Neuronal stem cell (in vitro differentiated cells): ENCODE measurements around the gene PLIN5.
A peak's percentile ranks its signal among the peaks of the same experiment; 100 is the strongest.

Source experiments
- DNase-seq: peaks from one replicate; pipeline ENCODE4 v3.0.0-alpha.2; 2013; ENCODE audit warnings: low spot score
- H2AFZ ChIP-seq: one replicate; pipeline ENCODE4 v1.6.1; 2013; ENCODE audit warnings: mild to moderate bottlenecking, low read length, inconsistent platforms
- H2AK5ac ChIP-seq: 2 replicates; pipeline ENCODE4 v1.6.1; 2013; ENCODE audit warnings: low read depth, mild to moderate bottlenecking, inconsistent platforms, low read length, moderate library complexity, mixed read lengths
- H2BK120ac ChIP-seq: 2 replicates; pipeline ENCODE4 v1.6.1; 2013; ENCODE audit warnings: low read depth, mild to moderate bottlenecking, inconsistent platforms, low read length, moderate library complexity, mixed read lengths
- H2BK12ac ChIP-seq: one replicate; pipeline ENCODE4 v1.6.1; 2013; ENCODE audit warnings: low read length, inconsistent platforms
- H2BK15ac ChIP-seq: 2 replicates; pipeline ENCODE4 v1.6.1; 2013; ENCODE audit warnings: mild to moderate bottlenecking, low read length, inconsistent platforms, mixed read lengths
- H2BK5ac ChIP-seq: one replicate; pipeline ENCODE4 v1.6.1; 2013; ENCODE audit warnings: inconsistent platforms, mild to moderate bottlenecking, low read length, moderate library complexity
- H3K14ac ChIP-seq: one replicate; pipeline ENCODE4 v1.6.1; 2013; ENCODE audit warnings: low read length, inconsistent platforms
- H3K18ac ChIP-seq: 2 replicates; pipeline ENCODE4 v1.6.1; 2013; ENCODE audit warnings: low read length, inconsistent platforms
- H3K23ac ChIP-seq: 2 replicates; pipeline ENCODE4 v1.6.1; 2013; ENCODE audit warnings: low read depth, mild to moderate bottlenecking, mixed read lengths, low read length, inconsistent platforms; ENCODE audit not compliant: poor library complexity
- H3K27ac ChIP-seq: replicated peaks from 3 replicates; pipeline ENCODE4 v1.5.1; 2013; ENCODE audit warnings: low read length, inconsistent platforms
- H3K27me3 ChIP-seq, 3 experiments: 2 replicates each; pipeline ENCODE4 v1.6.1; 2013; ENCODE audit warnings: low read length in 3 of 3, mild to moderate bottlenecking in 2 of 3, inconsistent platforms in 1 of 3, low read depth in 1 of 3, mixed read lengths in 1 of 3, moderate library complexity in 1 of 3; ENCODE audit not compliant: control insufficient read depth in 3 of 3, insufficient read depth in 3 of 3
- H3K36me3 ChIP-seq, 2 donors: replicated peaks in 1 of 2; 2 replicates each; pipeline ENCODE4 v1.6.1; 2013; ENCODE audit warnings: low read length in 2 of 2; ENCODE audit not compliant: control insufficient read depth in 2 of 2, insufficient read depth in 2 of 2
- H3K4ac ChIP-seq: 2 replicates; pipeline ENCODE4 v1.6.1; 2013; ENCODE audit warnings: inconsistent platforms, mild to moderate bottlenecking, low read length, moderate library complexity
- H3K4me1 ChIP-seq, 2 donors: 1 replicate in 1 of 2; 2 replicates in 1 of 2; pipeline ENCODE4 v1.6.1; 2013; ENCODE audit warnings: low read length in 2 of 2, low read depth in 1 of 2; ENCODE audit not compliant: control insufficient read depth in 2 of 2, insufficient read depth in 1 of 2
- H3K4me2 ChIP-seq: one replicate; pipeline ENCODE4 v1.6.1; 2013; ENCODE audit warnings: mild to moderate bottlenecking, low read length, inconsistent platforms; ENCODE audit not compliant: insufficient read depth, poor library complexity, severe bottlenecking
- H3K4me3 ChIP-seq, 2 donors: 2 replicates each; pipeline ENCODE4 v1.5.1; 2013; ENCODE audit warnings: low read length in 2 of 2, mild to moderate bottlenecking in 2 of 2, inconsistent platforms in 1 of 2, moderate library complexity in 1 of 2
- H3K79me1 ChIP-seq: one replicate; pipeline ENCODE4 v1.6.1; 2013; ENCODE audit warnings: low read depth, mild to moderate bottlenecking, inconsistent platforms, low read length, moderate library complexity
- H3K9ac ChIP-seq: one replicate; pipeline ENCODE4 v1.6.1; 2013; ENCODE audit warnings: mild to moderate bottlenecking, low read depth, low read length, inconsistent platforms; ENCODE audit not compliant: poor library complexity
- H3K9me3 ChIP-seq, 2 donors: replicated peaks in 1 of 2; 2 replicates each; pipeline versions ENCODE3 to v1.6.1; 2013; ENCODE audit warnings: low read length in 2 of 2, mild to moderate bottlenecking in 2 of 2, inconsistent platforms in 1 of 2, low read depth in 1 of 2, mixed read lengths in 1 of 2, moderate library complexity in 1 of 2; ENCODE audit not compliant: control insufficient read depth in 2 of 2, insufficient read depth in 1 of 2
- H4K8ac ChIP-seq: one replicate; pipeline ENCODE4 v1.6.1; 2013; ENCODE audit warnings: low read depth, mild to moderate bottlenecking, inconsistent platforms, low read length, moderate library complexity
- H4K91ac ChIP-seq: one replicate; pipeline ENCODE4 v1.6.1; 2013; ENCODE audit warnings: low read length, low read depth, mild to moderate bottlenecking, inconsistent platforms; ENCODE audit not compliant: poor library complexity
- WGBS, 2 donors: extraction: QIAGEN DNeasy Blood & Tissue Kit; methylation state at CpG; one replicate each; pipeline ENCODE4 v1.1.7; 2013; ENCODE audit warnings: missing lambda C conversion rate in 2 of 2, mixed read lengths in 1 of 2; ENCODE audit not compliant: insufficient read length in 2 of 2, insufficient replicate concordance in 1 of 2; ENCODE audit errors: extremely low coverage in 2 of 2; 5-methylcytosine and 5-hydroxymethylcytosine counted together

PLIN5 gene

GRCh38 chr19:4536798-4537197, 1.8 kb upstream of the PLIN5 start:
- Histone ChIP-seq H3K4me2 (no peak overlapping the region), H3K4me1 (peaks cover 8 to 13% of the 10 kb centered on the region in 2 donors), H3K23ac (no peak overlapping the region), H2BK5ac (no peak overlapping the region), H2AFZ (no peak overlapping the region), H3K36me3 (no peaks in the 10 kb centered on the region), H4K8ac (no peak overlapping the region), H2BK15ac (no peak overlapping the region), H3K9me3 (peaks cover 0 to 3% of the 10 kb centered on the region in 2 donors), H3K27me3 (peaks cover 0 to 7% (median 5%) of the 10 kb centered on the region in 3 experiments), H3K18ac (no peak overlapping the region), H3K4ac (no peak overlapping the region), H4K91ac (no peak overlapping the region), H3K14ac (no peak overlapping the region), H3K4me3 (no peak overlapping the region), H2BK120ac (no peak overlapping the region), H3K79me1 (no peaks in the 10 kb centered on the region), H2BK12ac (no peak overlapping the region), H3K9ac (no peak overlapping the region), H3K27ac (no peak overlapping the region), H2AK5ac (no peak overlapping the region)
- no CpG with 5 or more reads among the region's 5 CpGs for WGBS, 2 donors
- DNase-seq: no peak

- H2AFZ ChIP-seq: no peak overlapping the region
These were observed 1.1 kb downstream of the PLIN5 start for GRCh38 chr19:4533835-4534424.

GRCh38 chr19:4533334-4533733, 1.7 kb downstream of the PLIN5 start:
- no peak for DNase-seq
- H3K4me2 ChIP-seq: no peak overlapping the region
- H3K18ac ChIP-seq: no peak overlapping the region
- H3K14ac ChIP-seq: no peak overlapping the region
- no peak overlapping the region for H3K4me3 ChIP-seq
- H3K36me3 ChIP-seq: no peaks in the 10 kb centered on the region
- no peak overlapping the region for H2BK5ac ChIP-seq
- peak overlapping the region; percentile 37 for H2BK15ac ChIP-seq
- no peak overlapping the region for H2BK120ac ChIP-seq
- peaks cover 3% of the 10 kb centered on the region for H3K79me1 ChIP-seq
- H3K9ac ChIP-seq: no peak overlapping the region
- no peak overlapping the region for H4K91ac ChIP-seq
- H2AFZ ChIP-seq: no peak overlapping the region
- no peak overlapping the region for H3K23ac ChIP-seq
- no peak overlapping the region for H3K27ac ChIP-seq
- no peak overlapping the region for H3K4ac ChIP-seq
- no peaks in the 10 kb centered on the region for H3K9me3 ChIP-seq
- peaks cover 8 to 13% of the 10 kb centered on the region in 2 donors for H3K4me1 ChIP-seq
- peaks cover 0 to 13% (median 4%) of the 10 kb centered on the region in 3 experiments for H3K27me3 ChIP-seq
- H2BK12ac ChIP-seq: no peak overlapping the region
- no peak overlapping the region for H2AK5ac ChIP-seq
- H4K8ac ChIP-seq: no peak overlapping the region
- WGBS, 2 donors: no CpG with 5 or more reads among the region's 9 CpGs

More at GRCh38 chr19:4533835-4534424, 1.1 kb downstream of the PLIN5 start:
- H4K8ac ChIP-seq: no peak overlapping the region
- no peaks in the 10 kb centered on the region for H3K36me3 ChIP-seq
- H3K4me3 ChIP-seq: no peak overlapping the region
- no peak overlapping the region for H2BK120ac ChIP-seq
- no peaks in the 10 kb centered on the region for H3K9me3 ChIP-seq
- H3K14ac ChIP-seq: no peak overlapping the region
- no peak overlapping the region for H2BK5ac ChIP-seq
- H3K79me1 ChIP-seq: peaks cover 3% of the 10 kb centered on the region
- no peak overlapping the region for H2BK15ac ChIP-seq
- no peak overlapping the region for H2BK12ac ChIP-seq
- no peak overlapping the region for H3K4me2 ChIP-seq
- H3K9ac ChIP-seq: no peak overlapping the region
- no peak overlapping the region for H4K91ac ChIP-seq
- no CpG with 5 or more reads among the region's 9 CpGs for WGBS, 2 donors
- peaks cover 8 to 13% of the 10 kb centered on the region in 2 donors for H3K4me1 ChIP-seq
- peak overlapping the region; percentile 2 for H2AK5ac ChIP-seq
- no peak overlapping the region for H3K23ac ChIP-seq
- peaks cover 0 to 13% (median 7%) of the 10 kb centered on the region in 3 experiments for H3K27me3 ChIP-seq
- peak overlapping the region; percentile 67 for H3K18ac ChIP-seq
- H3K4ac ChIP-seq: no peak overlapping the region
- no peak overlapping the region for H3K27ac ChIP-seq
- DNase-seq: no peak

GRCh38 chr19:4531562-4532165, 3.4 kb downstream of the PLIN5 start:
- peak overlapping the region; percentile 71 for H3K18ac ChIP-seq
- no CpG with 5 or more reads among the region's 28 CpGs for WGBS, 2 donors
- DNase-seq: no peak

More at GRCh38 chr19:4531562-4532165, 3.4 kb downstream of the PLIN5 start:
- Histone ChIP-seq H3K4me3 (no peak overlapping the region), H4K91ac (no peak overlapping the region), H2AK5ac (peak overlapping the region; percentile 84), H3K79me1 (peaks cover 3% of the 10 kb centered on the region), H3K4ac (no peak overlapping the region), H2AFZ (no peak overlapping the region), H4K8ac (no peak overlapping the region), H3K36me3 (no peaks in the 10 kb centered on the region), H2BK120ac (no peak overlapping the region), H2BK5ac (no peak overlapping the region), H2BK12ac (no peak overlapping the region), H3K27me3 (peaks cover 0 to 13% (median 2%) of the 10 kb centered on the region in 3 experiments), H3K27ac (no peak overlapping the region), H3K23ac (peak overlapping the region; percentile 55), H3K9ac (no peak overlapping the region), H3K9me3 (no peaks in the 10 kb centered on the region), H3K4me1 (peaks cover 8 to 13% of the 10 kb centered on the region in 2 donors), H3K14ac (no peak overlapping the region), H3K4me2 (no peak overlapping the region), H2BK15ac (peak overlapping the region; percentile 58)
